HCT116 (cell line): ENCODE measurements around the gene DGKG. TPM values are rescaled to one million over a fixed set of nuclear protein-coding genes. Genes with fewer than 3 reads are reported as not detected.

ENCODE experiments used
- CBX3 ChIP-seq: IDR thresholded peaks from 2 replicates; pipeline ENCODE4 v1.6.1; 2012; ENCODE audit warnings: low read depth
- FOSL1 ChIP-seq: IDR thresholded peaks from 2 replicates; pipeline ENCODE4 v1.6.1; 2012; ENCODE audit warnings: low read depth
- JUND ChIP-seq: IDR thresholded peaks from 2 replicates; pipeline ENCODE4 v1.6.1; 2012
- MAX ChIP-seq: IDR thresholded peaks from 2 replicates; pipeline ENCODE4 v1.6.1; 2012
- SIN3A ChIP-seq: IDR thresholded peaks from 2 replicates; pipeline ENCODE4 v1.6.1; 2012; ENCODE audit warnings: low read depth
- YY1 ChIP-seq: IDR thresholded peaks from 2 replicates; pipeline ENCODE4 v1.6.1; 2011; ENCODE audit warnings: low read length, low read depth, moderate library complexity, mild to moderate bottlenecking; ENCODE audit not compliant: insufficient replicate concordance; ENCODE audit errors: extremely low read depth
- ZBTB33 ChIP-seq: IDR thresholded peaks from 2 replicates; pipeline ENCODE4 v1.6.1; 2011; ENCODE audit warnings: mild to moderate bottlenecking, low read length, moderate library complexity; ENCODE audit not compliant: insufficient replicate concordance; ENCODE audit errors: extremely low read depth
- ZFX ChIP-seq: fragments of 450-650 bp; IDR thresholded peaks from 2 replicates; pipeline ENCODE4 v1.6.1; 2017
- ZNF274 ChIP-seq: fragments of 200-500 bp; sonication (Bioruptor generic); IDR thresholded peaks from 2 replicates; pipeline ENCODE4 v1.6.1; 2014; ENCODE audit warnings: mild to moderate bottlenecking, low read depth, low read length, inconsistent platforms
- total RNA-seq: library from RNA; stranded (reverse); gene quantifications from one replicate; pipeline ENCODE4 v1.2.1, GENCODE V29; 2021; ENCODE audit not compliant: unreplicated experiment
- TF ChIP-seq, protein P1 (sequence below): IDR thresholded peaks from 2 replicates; pipeline ENCODE4 v1.6.1; 2012

The DGKG gene
- total RNA-seq, 1 experiment from 2014 or later = 4.8 TPM

- TF ChIP-seq ZBTB33 = no peak
- TF ChIP-seq ZFX = no peak
- TF ChIP-seq SIN3A = no peak
- TF ChIP-seq FOSL1 = no peak
- TF ChIP-seq CBX3 = no peak
- TF ChIP-seq, protein P1, sequence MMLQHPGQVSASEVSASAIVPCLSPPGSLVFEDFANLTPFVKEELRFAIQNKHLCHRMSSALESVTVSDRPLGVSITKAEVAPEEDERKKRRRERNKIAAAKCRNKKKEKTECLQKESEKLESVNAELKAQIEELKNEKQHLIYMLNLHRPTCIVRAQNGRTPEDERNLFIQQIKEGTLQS = no peak
- no peak for TF ChIP-seq MAX
- TF ChIP-seq ZNF274 = no peak
- no peak for TF ChIP-seq YY1
- no peak for TF ChIP-seq JUND
These were observed 264.7 kb downstream of the DGKG start (continued) for GRCh38 chr3:186097317-186097662.

Other genes starting within 250 kb of the DGKG start
- 4.3 TPM for gene CRYGS, start 182.1 kb upstream of the DGKG start, total RNA-seq
- gene TBCCD1, start 205.1 kb upstream of the DGKG start, total RNA-seq = 16.8 TPM
- gene DNAJB11, start 208.5 kb upstream of the DGKG start, total RNA-seq = 54.3 TPM